ENCODE measurements around the gene BST2.
A peak's percentile ranks its signal among the peaks of the same experiment; 100 is the strongest.

BST2 gene

GRCh38 chr19:17406046-17406886 lies 836 bp upstream of the BST2 start:
- H3K27me3 Mint-ChIP-seq: no peaks in the 10 kb centered on the region
- H3K4me1 Mint-ChIP-seq: peaks cover 34 to 46% of the 10 kb centered on the region in 2 donors
- H3K9me3 Mint-ChIP-seq: no peaks in the 10 kb centered on the region
- no peak for DNase-seq
- peak; percentile 1 to 3 for ATAC-seq (replicated peaks)
- peaks cover 21 to 34% of the 10 kb centered on the region in 2 donors for H3K36me3 Mint-ChIP-seq
- H3K4me3 Mint-ChIP-seq: peak overlapping the region; percentile 87 to 96
- H3K27ac Mint-ChIP-seq: peak overlapping the region; percentile 97

- Mint-ChIP-seq H3K27me3 (no peaks in the 10 kb centered on the region), H3K4me3 (peak overlapping the region; percentile 87 to 96), H3K9me3 (no peaks in the 10 kb centered on the region), H3K36me3 (peaks cover 25 to 38% of the 10 kb centered on the region in 2 donors), H3K4me1 (peaks cover 34 to 46% of the 10 kb centered on the region in 2 donors), H3K27ac (peak overlapping the region; percentile 97)
- no peak for DNase-seq
- ATAC-seq (replicated peaks): peak in 1 of 2 donors; percentile 3
These were observed 695 bp downstream of the BST2 start for GRCh38 chr19:17404621-17405249.

GRCh38 chr19:17404015-17404414 lies 1.4 kb downstream of the BST2 start:
- Mint-ChIP-seq H3K4me3 (peak overlapping the region; percentile 87 to 96), H3K4me1 (peaks cover 34 to 46% of the 10 kb centered on the region in 2 donors), H3K9me3 (no peaks in the 10 kb centered on the region), H3K36me3 (peaks cover 25 to 40% of the 10 kb centered on the region in 2 donors), H3K27me3 (no peaks in the 10 kb centered on the region), H3K27ac (peak overlapping the region; percentile 97)
- DNase-seq (no peak), ATAC-seq (replicated peaks) (no peak)

- Mint-ChIP-seq H3K27me3 (no peaks in the 10 kb centered on the region), H3K9me3 (no peaks in the 10 kb centered on the region), H3K4me3 (peak overlapping the region; percentile 87 to 96), H3K36me3 (peaks cover 28 to 45% of the 10 kb centered on the region in 2 donors), H3K27ac (peak overlapping the region; percentile 59), H3K4me1 (peaks cover 36 to 46% of the 10 kb centered on the region in 2 donors)
- no peak for DNase-seq
- ATAC-seq (replicated peaks): no peak
These were observed 2.2 kb downstream of the BST2 start for GRCh38 chr19:17402982-17403855.

GRCh38 chr19:17401628-17402027 lies 3.8 kb downstream of the BST2 start:
- H3K27me3 Mint-ChIP-seq: no peaks in the 10 kb centered on the region
- peak overlapping the region in 1 of 2 donors; percentile 1 for H3K4me3 Mint-ChIP-seq
- no peak overlapping the region for H3K27ac Mint-ChIP-seq
- DNase-seq (no peak), ATAC-seq (replicated peaks) (no peak)
- no peaks in the 10 kb centered on the region for H3K9me3 Mint-ChIP-seq
- peaks cover 33 to 49% of the 10 kb centered on the region in 2 donors for H3K36me3 Mint-ChIP-seq
- peaks cover 27 to 31% of the 10 kb centered on the region in 2 donors for H3K4me1 Mint-ChIP-seq

- no peak overlapping the region for H3K27ac Mint-ChIP-seq
- H3K36me3 Mint-ChIP-seq: peaks cover 29 to 49% of the 10 kb centered on the region in 2 donors
These were observed 6.4 kb downstream of the BST2 start for GRCh38 chr19:17398902-17399527.

GRCh38 chr19:17394891-17395415 lies 10.5 kb downstream of the BST2 start:
- Mint-ChIP-seq H3K9me3 (no peaks in the 10 kb centered on the region), H3K27me3 (peaks cover 4 to 6% of the 10 kb centered on the region in 2 donors), H3K4me1 (peaks cover 21 to 28% of the 10 kb centered on the region in 2 donors), H3K27ac (peak overlapping the region; percentile 61), H3K36me3 (peaks cover 8 to 23% of the 10 kb centered on the region in 2 donors), H3K4me3 (peak overlapping the region; percentile 14 to 46)
- DNase-seq: peak; percentile 51
- ATAC-seq (replicated peaks): peak; percentile 22 to 30

More at GRCh38 chr19:17398902-17399527, 6.4 kb downstream of the BST2 start:
- Mint-ChIP-seq H3K9me3 (no peaks in the 10 kb centered on the region), H3K4me1 (peaks cover 19 to 21% of the 10 kb centered on the region in 2 donors), H3K27me3 (no peaks in the 10 kb centered on the region), H3K4me3 (no peak overlapping the region)
- no peak for ATAC-seq (replicated peaks)
- no peak for DNase-seq

GRCh38 chr19:17393914-17394313 lies 11.5 kb downstream of the BST2 start, which contains the start of gene CCDC194:
TSS of gene CCDC194 (minus strand) at chr19:17394196. CDS start at chr19:17394158, 38 bp downstream.
- H3K4me3 Mint-ChIP-seq: peak within 1 kb of the TSS in 1 of 2 donors; percentile 46
- no peak within 1 kb of the TSS for H3K27ac Mint-ChIP-seq
- H3K27me3 Mint-ChIP-seq: peaks cover 4 to 6% of the 10 kb centered on the region in 2 donors
- ATAC-seq (replicated peaks) (no peak), DNase-seq (no peak)
- H3K4me1 Mint-ChIP-seq: peaks cover 20 to 28% of the 10 kb centered on the region in 2 donors
- H3K36me3 Mint-ChIP-seq: peaks cover 7 to 20% of the 10 kb centered on the region in 2 donors
- peaks cover 0 to under 1% of the 10 kb centered on the region in 2 donors for H3K9me3 Mint-ChIP-seq

GRCh38 chr19:17393002-17393401 lies 12.4 kb downstream of the BST2 start:
- H3K27ac Mint-ChIP-seq: no peak overlapping the region
- H3K4me3 Mint-ChIP-seq: no peak overlapping the region
- peaks cover 4 to 6% of the 10 kb centered on the region in 2 donors for H3K27me3 Mint-ChIP-seq
- peaks cover 0 to 1% of the 10 kb centered on the region in 2 donors for H3K9me3 Mint-ChIP-seq
- H3K36me3 Mint-ChIP-seq: peaks cover 4 to 17% of the 10 kb centered on the region in 2 donors
- DNase-seq (no peak), ATAC-seq (replicated peaks) (no peak)
- peaks cover 19 to 28% of the 10 kb centered on the region in 2 donors for H3K4me1 Mint-ChIP-seq

GRCh38 chr19:17391371-17392151 lies 13.9 kb downstream of the BST2 start:
- Mint-ChIP-seq H3K27ac (no peak overlapping the region), H3K4me1 (peaks cover 19 to 28% of the 10 kb centered on the region in 2 donors), H3K4me3 (peak overlapping the region; percentile 93), H3K36me3 (peaks cover 0 to 7% of the 10 kb centered on the region in 2 donors), H3K9me3 (peaks cover 0 to 1% of the 10 kb centered on the region in 2 donors), H3K27me3 (peaks cover 4 to 6% of the 10 kb centered on the region in 2 donors)
- ATAC-seq (replicated peaks) (peak; percentile 33 to 37), DNase-seq (no peak)

- DNase-seq (peak; percentile 85), ATAC-seq (replicated peaks) (peak; percentile 96 to 99)
- H3K4me3 Mint-ChIP-seq: peak overlapping the region; percentile 93
- peaks cover 4 to 6% of the 10 kb centered on the region in 2 donors for H3K27me3 Mint-ChIP-seq
- H3K4me1 Mint-ChIP-seq: peaks cover 21 to 28% of the 10 kb centered on the region in 2 donors
- peaks cover 0 to 7% of the 10 kb centered on the region in 2 donors for H3K36me3 Mint-ChIP-seq
- H3K9me3 Mint-ChIP-seq: peaks cover 0 to 1% of the 10 kb centered on the region in 2 donors
- H3K27ac Mint-ChIP-seq: peak overlapping the region; percentile 88
These were observed 14.6 kb downstream of the BST2 start for GRCh38 chr19:17390665-17391370.
